ENCODE measurements around the gene LDLRAD3.

GRCh38 chr11:35943713-35944502, at the start of gene LDLRAD3:
- TF ChIP-seq CTCF (IDR thresholded peaks at IDR 0.05) (no peak), POLR2A (IDR thresholded peaks at IDR 0.05) (no peak)

Measured in ovary (tissue), 3 donors.